GM19372 (cell line): ENCODE measurements around the gene ZNF423.
A peak's percentile ranks its signal among the peaks of the same experiment; 100 is the strongest.
"Not testable (repeated sequence)": the region's sequence is repeated elsewhere in the genome, so short reads cannot be mapped to it uniquely, and the experiment has no call there.

Experiments used
- ATAC-seq: cut with Tn5 transposase; IDR thresholded peaks from one replicate; pipeline ENCODE4 v1.9.1; 2021; ENCODE audit warnings: mild to moderate bottlenecking, low read depth, moderate library complexity; ENCODE audit not compliant: unreplicated experiment

The ZNF423 gene

GRCh38 chr16:49506058-49507013, 349.6 kb downstream of the ZNF423 start:
- ATAC-seq: not testable (repeated sequence)

- no peak for ATAC-seq
Observed at GRCh38 chr16:49505556-49505955, 350.4 kb downstream of the ZNF423 start.

- ATAC-seq: no peak
Observed at GRCh38 chr16:49504626-49505025, 351.3 kb downstream of the ZNF423 start.

- no peak for ATAC-seq
Observed at GRCh38 chr16:49504023-49504364, 351.9 kb downstream of the ZNF423 start.

- peak; percentile 88 for ATAC-seq
Observed at GRCh38 chr16:49503256-49504022, 352.5 kb downstream of the ZNF423 start.

- no peak for ATAC-seq
Observed at GRCh38 chr16:49502136-49502881, 353.6 kb downstream of the ZNF423 start.

GRCh38 chr16:49499869-49500610, 355.9 kb downstream of the ZNF423 start:
- ATAC-seq: no peak

GRCh38 chr16:49499414-49499785, 356.5 kb downstream of the ZNF423 start:
- ATAC-seq: no peak

GRCh38 chr16:49498666-49499413, 357.1 kb downstream of the ZNF423 start:
- ATAC-seq: no peak

- no peak for ATAC-seq
Observed at GRCh38 chr16:49498264-49498663, 357.6 kb downstream of the ZNF423 start.

- no peak for ATAC-seq
Observed at GRCh38 chr16:49497466-49497865, 358.4 kb downstream of the ZNF423 start.

- no peak for ATAC-seq
Observed at GRCh38 chr16:49496656-49497055, 359.3 kb downstream of the ZNF423 start.

GRCh38 chr16:49495596-49496355, 360.1 kb downstream of the ZNF423 start:
- ATAC-seq: no peak

- ATAC-seq: no peak
Observed at GRCh38 chr16:49494891-49495566, 360.9 kb downstream of the ZNF423 start.

- no peak for ATAC-seq
Observed at GRCh38 chr16:49494474-49494873, 361.4 kb downstream of the ZNF423 start.

- no peak for ATAC-seq
Observed at GRCh38 chr16:49493836-49494235, 362.1 kb downstream of the ZNF423 start.

- no peak for ATAC-seq
Observed at GRCh38 chr16:49492896-49493626, 362.9 kb downstream of the ZNF423 start.
